HepG2 (cell line): ENCODE results near the gene SLC4A9. TPM values are rescaled to one million over a fixed set of nuclear protein-coding genes. Genes with fewer than 3 reads are reported as not detected.

Experiments
- ATAC-seq: fragments of 200-7000 bp; cut with Tn5 transposase; 3 replicates; pipeline ENCODE4 v1.9.1; 2020; ENCODE audit warnings: mild to moderate bottlenecking, moderate library complexity
- BruUV-seq: library from RNA; stranded (reverse); fragments of 400-500 nt; replicated peaks from 2 replicates; lab custom pipeline; 2021; lab: Mats Ljungman, UMichigan
- CTCF ChIA-PET: fragments of 300-600 bp; formaldehyde crosslinking; extraction: SDS; loops from one replicate; lab custom pipeline; 2021; ENCODE audit warnings: low total read pairs, inconsistent platforms, low intra/inter-chr PET ratio; lab: Yijun Ruan, JAX
- POLR2A ChIA-PET: fragments of 350-600 bp; sonication (Branson Sonifier 250); formaldehyde crosslinking; loops from one replicate; lab custom pipeline; 2020; ENCODE audit warnings: antibody characterized with exemption, inconsistent platforms; lab: Yijun Ruan, JAX
- DNase-seq: peaks from one replicate; pipeline ENCODE4 v3.0.0-alpha.2; 2015; ENCODE audit warnings: low spot score
- FAIRE-seq: peaks from 3 replicates; lab custom pipeline; 2011; peaks lifted over from hg19 to GRCh38; lab: Jason Lieb, UNC
- H2AFZ ChIP-seq: one replicate; pipeline ENCODE4 v1.6.1; 2011; ENCODE audit warnings: low read length, inconsistent platforms
- H3K27ac ChIP-seq: fragments of 300-600 bp; 3 replicates; pipeline ENCODE4 v1.8.0; 2011; ENCODE audit warnings: mixed run types, mild to moderate bottlenecking, mixed read lengths, low read length, inconsistent platforms; ENCODE audit not compliant: insufficient read depth; ENCODE audit errors: extremely low read length
- H3K27me3 ChIP-seq, 2 experiments: fragments of 200-600 bp in 1 of 2; 2 replicates in 1 of 2; 3 replicates in 1 of 2; pipeline versions ENCODE4 v1.6.0 to v1.8.0; 2011; ENCODE audit warnings: low read length in 2 of 2, mild to moderate bottlenecking in 2 of 2, moderate library complexity in 2 of 2, inconsistent platforms in 1 of 2; ENCODE audit not compliant: insufficient read depth in 2 of 2, control insufficient read depth in 1 of 2
- H3K36me3 ChIP-seq, 2 experiments: fragments of 200-600 bp in 1 of 2; replicated peaks in 1 of 2; 2 replicates in 1 of 2; 3 replicates in 1 of 2; pipeline versions ENCODE4 v1.5.1 to v1.8.0; 2011; ENCODE audit warnings: low read length in 2 of 2, inconsistent platforms in 1 of 2; ENCODE audit not compliant: insufficient read depth in 2 of 2, control insufficient read depth in 1 of 2
- H3K4me1 ChIP-seq: 2 replicates; pipeline ENCODE4 v1.5.1; 2012; ENCODE audit warnings: low read length, inconsistent platforms; ENCODE audit not compliant: insufficient read depth
- H3K4me2 ChIP-seq: 2 replicates; pipeline ENCODE4 v1.6.0; 2011; ENCODE audit warnings: low read depth, low read length, inconsistent platforms
- H3K4me3 ChIP-seq, 3 experiments: fragments of 200-600 bp in 1 of 3; sonication (generic), shearing (Covaris generic) in 1 of 3; replicated peaks in 1 of 3; 2 replicates each; pipeline ENCODE4 v1.5.1; 2011 to 2016; ENCODE audit warnings: low read length in 3 of 3, inconsistent platforms in 2 of 3, low read depth in 2 of 3, mild to moderate bottlenecking in 2 of 3, control low read depth in 1 of 3, mixed read lengths in 1 of 3; ENCODE audit not compliant: insufficient read depth in 1 of 3
- H3K79me2 ChIP-seq: one replicate; pipeline ENCODE4 v1.6.1; 2011; ENCODE audit warnings: low read length, inconsistent platforms; ENCODE audit not compliant: insufficient read depth
- H3K9ac ChIP-seq: 2 replicates; pipeline ENCODE4 v1.6.0; 2011; ENCODE audit warnings: mild to moderate bottlenecking, low read depth, low read length, inconsistent platforms; ENCODE audit not compliant: insufficient read depth
- H3K9me3 ChIP-seq: 2 replicates; pipeline ENCODE4 v1.5.1; 2012; ENCODE audit warnings: mild to moderate bottlenecking, low read length
- H4K20me1 ChIP-seq: 2 replicates; pipeline ENCODE4 v1.6.0; 2011; ENCODE audit warnings: inconsistent platforms, mild to moderate bottlenecking, low read length, moderate library complexity; ENCODE audit not compliant: insufficient read depth
- CTCF ChIP-seq: sonication (generic); formaldehyde crosslinking; IDR thresholded peaks from 2 replicates; pipeline ENCODE4 v1.5.0; 2020; ENCODE audit warnings: mild to moderate bottlenecking, missing genetic modification reagents, moderate library complexity
- KDM5B ChIP-seq: sonication (generic); formaldehyde crosslinking; IDR thresholded peaks from 2 replicates; pipeline ENCODE4 v1.4.0; 2020; ENCODE audit warnings: missing genetic modification reagents, mild to moderate bottlenecking, borderline replicate concordance
- KMT2B ChIP-seq: IDR thresholded peaks from 2 replicates; pipeline ENCODE4 v1.6.1; 2016; ENCODE audit warnings: missing genetic modification reagents, missing compliant biosample characterization
- SMC3 ChIP-seq: IDR thresholded peaks from 2 replicates; pipeline ENCODE4 v1.6.1; 2011; ENCODE audit warnings: low read length, improper control_type of control experiment
- STAG1 ChIP-seq: sonication (generic); formaldehyde crosslinking; IDR thresholded peaks from 2 replicates; pipeline ENCODE4 v1.4.0; 2020; ENCODE audit warnings: missing genetic modification reagents
- ZNF12 ChIP-seq: sonication (generic); formaldehyde crosslinking; IDR thresholded peaks from 2 replicates; pipeline ENCODE4 v1.5.0; 2020; ENCODE audit warnings: missing genetic modification reagents
- ZNF276 ChIP-seq: sonication (generic); formaldehyde crosslinking; IDR thresholded peaks from 2 replicates; pipeline ENCODE4 v1.4.0; 2020; ENCODE audit warnings: mild to moderate bottlenecking, low read depth, missing genetic modification reagents
- ZNF441 ChIP-seq: sonication (generic); formaldehyde crosslinking; IDR thresholded peaks from 2 replicates; pipeline ENCODE4 v1.7.0; 2021; ENCODE audit warnings: missing genetic modification reagents, borderline replicate concordance
- WGBS: methylation state at CpG from one replicate; pipeline ENCODE4 v1.1.6; 2017; ENCODE audit warnings: low lambda C conversion rate; 5-methylcytosine and 5-hydroxymethylcytosine counted together
- in situ Hi-C: cut with HindIII; loops from 2 replicates; pipeline ENCODE4 v1.10.0; 2017; ENCODE audit warnings: low pct_unique_long_range_greater_than_20kb; ENCODE audit not compliant: extremely low pct_ligation_motif_present
- intact Hi-C: fragments of 100-400 bp; cut with micrococcal nuclease; formaldehyde crosslinking; loops from one replicate; pipeline ENCODE4 v1.10.0; 2022; ENCODE audit not compliant: unreplicated experiment
- polyA plus RNA-seq, 8 experiments: library from polyadenylated mRNA; depleted of rRNA in 3 of 8; stranded (reverse) in 7 of 8; unstranded in 1 of 8; fragments of >200 nt; fragmentation: Illumina TruSeq in 4 of 8; extraction: Trizol in 4 of 8; gene quantifications; 2 replicates each; pipeline versions ENCODE4 v1.2.1 to v1.2.3, GENCODE V29; 2011 to 2016; ENCODE audit warnings: low read depth in 4 of 8, missing spikeins in 1 of 8, mixed read lengths in 1 of 8; ENCODE audit not compliant: insufficient read depth in 1 of 8
- total RNA-seq, 5 experiments: library from RNA; depleted of rRNA; stranded (reverse); fragments of >200 nt; fragmentation: Illumina TruSeq; extraction: Trizol; gene quantifications; 2 replicates each; pipeline ENCODE4 v1.2.3, GENCODE V29; 2016; ENCODE audit warnings: low read depth in 1 of 5
- TF ChIP-seq, protein P1 (sequence below): sonication (generic); formaldehyde crosslinking; IDR thresholded peaks from 2 replicates; pipeline ENCODE4 v1.4.0; 2020; ENCODE audit warnings: missing genetic modification reagents, borderline replicate concordance

SLC4A9 gene
- total and polyA plus RNA-seq, 2 of the 13 experiments (the other 11 are each of a cell fraction or from before 2014, with no cell fraction given), result not detected

DNA sequence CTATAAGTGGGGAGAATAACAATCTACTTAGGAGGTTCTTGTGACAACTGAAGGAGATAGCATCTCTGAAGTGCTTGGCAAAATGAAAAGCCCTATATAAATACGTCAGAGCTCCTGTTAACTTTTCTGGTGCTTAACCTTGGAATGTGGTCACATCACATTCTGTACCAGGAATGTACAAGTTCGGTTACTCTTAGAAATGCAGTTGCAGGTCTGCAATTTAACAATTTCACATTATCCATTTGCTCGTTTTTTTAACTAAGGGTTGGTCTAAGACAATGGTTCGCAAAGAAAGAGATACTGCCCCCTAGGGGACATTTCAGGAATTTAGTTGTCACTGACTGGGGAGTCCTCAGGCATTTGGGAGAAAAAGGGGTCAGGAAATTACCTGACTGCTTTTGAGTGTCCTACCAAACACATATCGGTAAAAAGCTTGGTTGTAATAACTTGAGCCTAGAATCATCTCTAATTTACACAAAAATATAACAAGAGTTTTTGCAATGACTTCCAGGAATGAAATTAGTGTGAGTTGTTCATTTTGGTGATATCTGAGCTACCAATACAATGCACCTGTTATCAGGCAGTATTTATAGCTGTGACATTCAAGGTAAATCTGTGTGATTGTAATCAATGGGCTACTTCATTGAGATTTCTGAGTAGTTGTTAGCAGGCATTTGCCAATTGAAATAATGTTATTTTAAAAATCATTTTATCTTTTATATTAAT, 8.2 kb upstream of the SLC4A9 start:
- no peak overlapping the region for H3K4me3 ChIP-seq
- H2AFZ ChIP-seq, result no peak overlapping the region
- H3K4me2 ChIP-seq, result 0 out of 2 replicates have a peak overlapping the region, but pooled peaks have one; percentile 20
- H3K27me3 ChIP-seq, result 0 out of 5 replicates have a peak, but pooled peaks cover 0 to 7% of the 10 kb centered on the region in 2 experiments
- H3K9me3 ChIP-seq, result no peaks in the 10 kb centered on the region
- DNase-seq (peak; percentile 65), FAIRE-seq (peak; percentile 49), ATAC-seq (peak; percentile 56; the same call in 2 of the 3 replicates)
- no peaks in the 10 kb centered on the region for H3K36me3 ChIP-seq
- no TSS peak for BruUV-seq
- in situ Hi-C loops, result no loop called here
- CTCF ChIA-PET, result interaction anchor here (1.3 to 2.0 kb wide), 2 partner anchors 107 to 112 kb away, joined by 3 to 17 read pairs; no protein-coding TSS in a partner anchor
- 14% methylated on average over 5 of the region's 5 CpGs for WGBS
- POLR2A ChIA-PET, result no interaction called here
- no peaks in the 10 kb centered on the region for H3K79me2 ChIP-seq
- TF ChIP-seq KMT2B (CRISPR knock-in tag) (no peak), ZNF276 (no peak), CTCF (CRISPR knock-in tag) (peak; percentile 70), ZNF12 (CRISPR knock-in tag) (no peak), SMC3 (peak; percentile 66), KDM5B (CRISPR knock-in tag) (no peak), STAG1 (CRISPR knock-in tag) (peak; percentile 65), ZNF441 (CRISPR knock-in tag) (no peak)
- TF ChIP-seq, protein P1, sequence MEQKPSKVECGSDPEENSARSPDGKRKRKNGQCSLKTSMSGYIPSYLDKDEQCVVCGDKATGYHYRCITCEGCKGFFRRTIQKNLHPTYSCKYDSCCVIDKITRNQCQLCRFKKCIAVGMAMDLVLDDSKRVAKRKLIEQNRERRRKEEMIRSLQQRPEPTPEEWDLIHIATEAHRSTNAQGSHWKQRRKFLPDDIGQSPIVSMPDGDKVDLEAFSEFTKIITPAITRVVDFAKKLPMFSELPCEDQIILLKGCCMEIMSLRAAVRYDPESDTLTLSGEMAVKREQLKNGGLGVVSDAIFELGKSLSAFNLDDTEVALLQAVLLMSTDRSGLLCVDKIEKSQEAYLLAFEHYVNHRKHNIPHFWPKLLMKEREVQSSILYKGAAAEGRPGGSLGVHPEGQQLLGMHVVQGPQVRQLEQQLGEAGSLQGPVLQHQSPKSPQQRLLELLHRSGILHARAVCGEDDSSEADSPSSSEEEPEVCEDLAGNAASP, result no peak
- H3K4me1 ChIP-seq, result peaks cover 59% of the 10 kb centered on the region
- H4K20me1 ChIP-seq, result no peaks in the 10 kb centered on the region
- H3K27ac ChIP-seq, result no peak overlapping the region
- intact Hi-C loops, result no loop called here
- H3K9ac ChIP-seq, result no peak overlapping the region
